OCI-LY1 (cell line): ENCODE measurements around the gene PLPPR2.

Experiments
- CTCF ChIP-seq: fragments of 200-600 bp; sonication (generic), shearing (Covaris generic); IDR thresholded peaks from 2 replicates; pipeline ENCODE4 v1.5.1; 2017; ENCODE audit warnings: mild to moderate bottlenecking, antibody characterized with exemption, low read length, moderate library complexity, mixed read lengths
- EZH2 ChIP-seq: fragments of 200-600 bp; sonication (generic), shearing (Covaris generic); IDR thresholded peaks from 2 replicates; pipeline ENCODE4 v1.8.0; 2017; ENCODE audit warnings: borderline replicate concordance, mixed run types, mild to moderate bottlenecking, antibody characterized with exemption, low read length, moderate library complexity, mixed read lengths

- TF ChIP-seq CTCF (no peak), EZH2 (no peak)
Observed at GRCh38 chr19:11322269-11323024, 32.8 kb upstream of the PLPPR2 start.
